ENCODE results near the gene ZZZ3.

DNA sequence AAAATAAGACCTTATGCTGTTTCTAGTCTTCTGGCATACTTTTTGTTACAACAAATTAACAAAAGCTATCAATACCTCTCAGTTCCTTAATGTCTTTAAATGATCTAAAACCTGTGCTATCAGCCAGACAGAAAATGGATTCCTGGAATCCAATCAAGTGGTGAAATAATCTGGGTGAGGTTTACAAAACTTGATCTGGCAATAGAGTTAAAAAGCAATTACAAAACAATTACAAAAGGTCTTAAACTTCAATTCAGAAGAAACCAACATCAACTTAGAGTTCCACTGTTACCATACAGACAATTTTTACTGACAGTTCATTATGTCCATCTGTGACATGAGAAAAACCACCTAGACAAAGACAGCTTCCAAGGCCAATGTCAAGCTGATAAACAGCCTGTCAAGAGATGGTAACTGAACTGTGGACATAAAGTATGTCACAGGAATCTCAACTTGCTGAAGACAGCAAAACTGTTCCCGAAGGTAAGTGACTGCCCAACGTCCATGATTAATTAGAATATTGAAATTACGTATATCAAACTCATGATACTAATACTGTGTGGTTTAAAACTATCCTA is 17.4 kb downstream of the ZZZ3 start:
- no peak for TF ChIP-seq EP300 (IDR thresholded peaks at IDR 0.05)
- TF ChIP-seq, protein P1, sequence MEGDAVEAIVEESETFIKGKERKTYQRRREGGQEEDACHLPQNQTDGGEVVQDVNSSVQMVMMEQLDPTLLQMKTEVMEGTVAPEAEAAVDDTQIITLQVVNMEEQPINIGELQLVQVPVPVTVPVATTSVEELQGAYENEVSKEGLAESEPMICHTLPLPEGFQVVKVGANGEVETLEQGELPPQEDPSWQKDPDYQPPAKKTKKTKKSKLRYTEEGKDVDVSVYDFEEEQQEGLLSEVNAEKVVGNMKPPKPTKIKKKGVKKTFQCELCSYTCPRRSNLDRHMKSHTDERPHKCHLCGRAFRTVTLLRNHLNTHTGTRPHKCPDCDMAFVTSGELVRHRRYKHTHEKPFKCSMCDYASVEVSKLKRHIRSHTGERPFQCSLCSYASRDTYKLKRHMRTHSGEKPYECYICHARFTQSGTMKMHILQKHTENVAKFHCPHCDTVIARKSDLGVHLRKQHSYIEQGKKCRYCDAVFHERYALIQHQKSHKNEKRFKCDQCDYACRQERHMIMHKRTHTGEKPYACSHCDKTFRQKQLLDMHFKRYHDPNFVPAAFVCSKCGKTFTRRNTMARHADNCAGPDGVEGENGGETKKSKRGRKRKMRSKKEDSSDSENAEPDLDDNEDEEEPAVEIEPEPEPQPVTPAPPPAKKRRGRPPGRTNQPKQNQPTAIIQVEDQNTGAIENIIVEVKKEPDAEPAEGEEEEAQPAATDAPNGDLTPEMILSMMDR (IDR thresholded peaks at IDR 0.05), result no peak

All from tibial nerve (tissue), 4 donors.